Lung (tissue), 12 donors: Measurements from ENCODE around the gene XDH. TPM values are rescaled to one million over a fixed set of nuclear protein-coding genes. Genes with fewer than 3 reads are reported as not detected.

Experiments used
- ATAC-seq: fragments of 200-7000 bp; cut with Tn5 transposase; one replicate; pipeline ENCODE4 v1.9.1; 2020; ENCODE audit warnings: moderate number of reproducible peaks; ENCODE audit not compliant: insufficient read depth, low FRiP score
- DNase-seq, 3 donors: peaks; one replicate each; pipeline ENCODE4 v3.0.0-alpha.2; 2013 to 2017
- H3K27ac ChIP-seq, 2 donors: one replicate each; pipeline ENCODE4 v1.5.1; 2013; ENCODE audit warnings: mild to moderate bottlenecking in 2 of 2, moderate library complexity in 2 of 2, control low read depth in 1 of 2, inconsistent platforms in 1 of 2, low read depth in 1 of 2, low read length in 1 of 2
- H3K27me3 ChIP-seq, 3 donors: one replicate each; pipeline ENCODE4 v1.5.1; 2013; ENCODE audit warnings: low read length in 2 of 3; ENCODE audit not compliant: control insufficient read depth in 3 of 3, insufficient read depth in 3 of 3
- H3K36me3 ChIP-seq, 4 donors: one replicate each; pipeline ENCODE4 v1.5.1; 2013; ENCODE audit warnings: low read length in 4 of 4, mild to moderate bottlenecking in 1 of 4, moderate library complexity in 1 of 4; ENCODE audit not compliant: control insufficient read depth in 4 of 4, insufficient read depth in 4 of 4
- H3K4me1 ChIP-seq, 5 donors: one replicate each; pipeline ENCODE4 v1.5.1; 2013; ENCODE audit warnings: low read length in 5 of 5, mild to moderate bottlenecking in 2 of 5, moderate library complexity in 1 of 5; ENCODE audit not compliant: control insufficient read depth in 5 of 5, insufficient read depth in 5 of 5
- H3K4me3 ChIP-seq: one replicate; pipeline ENCODE4 v1.5.1; 2013; ENCODE audit warnings: mild to moderate bottlenecking, control low read depth, moderate library complexity
- H3K9ac ChIP-seq, 2 donors: one replicate each; pipeline ENCODE4 v1.5.1; 2013; ENCODE audit warnings: low read length in 2 of 2, control low read depth in 1 of 2; ENCODE audit not compliant: insufficient read depth in 1 of 2
- H3K9me3 ChIP-seq, 4 donors: one replicate each; pipeline ENCODE4 v1.5.1; 2013; ENCODE audit warnings: low read length in 3 of 4, mild to moderate bottlenecking in 1 of 4, moderate library complexity in 1 of 4; ENCODE audit not compliant: control insufficient read depth in 4 of 4, insufficient read depth in 3 of 4
- WGBS, 2 donors: extraction: QIAGEN DNeasy Blood & Tissue Kit; methylation state at CpG; one replicate each; pipeline ENCODE4 v1.1.7; 2013; 5-methylcytosine and 5-hydroxymethylcytosine counted together
- polyA plus RNA-seq, 2 donors: library from polyadenylated mRNA; stranded (reverse); fragments of 200-250 nt; gene quantifications; one replicate each; pipeline ENCODE4 v1.2.1, GENCODE V29; 2013
- total RNA-seq, 2 donors: library from RNA; depleted of rRNA in 1 of 2; stranded (reverse); fragments of >200 nt in 1 of 2; gene quantifications; one replicate each; pipeline ENCODE4 v1.2.1, GENCODE V29; 2014 to 2021
- TF ChIP-seq, protein P1 (sequence below): IDR thresholded peaks from 2 replicates; pipeline ENCODE4 v1.5.1; 2012; ENCODE audit warnings: mild to moderate bottlenecking; ENCODE audit errors: control extremely low read depth, extremely low read depth
- donor health status: control.
- donor health status: control.
- donor health status: Bipolar disorder and iron deficiency.
- donor health status: healthy.
- donor health status: DM: yes; HTN: yes; CAD: no.

Gene XDH
- total and polyA plus RNA-seq, 4 donors, result 0.12 to 1.5 (median 0.60) TPM

DNA sequence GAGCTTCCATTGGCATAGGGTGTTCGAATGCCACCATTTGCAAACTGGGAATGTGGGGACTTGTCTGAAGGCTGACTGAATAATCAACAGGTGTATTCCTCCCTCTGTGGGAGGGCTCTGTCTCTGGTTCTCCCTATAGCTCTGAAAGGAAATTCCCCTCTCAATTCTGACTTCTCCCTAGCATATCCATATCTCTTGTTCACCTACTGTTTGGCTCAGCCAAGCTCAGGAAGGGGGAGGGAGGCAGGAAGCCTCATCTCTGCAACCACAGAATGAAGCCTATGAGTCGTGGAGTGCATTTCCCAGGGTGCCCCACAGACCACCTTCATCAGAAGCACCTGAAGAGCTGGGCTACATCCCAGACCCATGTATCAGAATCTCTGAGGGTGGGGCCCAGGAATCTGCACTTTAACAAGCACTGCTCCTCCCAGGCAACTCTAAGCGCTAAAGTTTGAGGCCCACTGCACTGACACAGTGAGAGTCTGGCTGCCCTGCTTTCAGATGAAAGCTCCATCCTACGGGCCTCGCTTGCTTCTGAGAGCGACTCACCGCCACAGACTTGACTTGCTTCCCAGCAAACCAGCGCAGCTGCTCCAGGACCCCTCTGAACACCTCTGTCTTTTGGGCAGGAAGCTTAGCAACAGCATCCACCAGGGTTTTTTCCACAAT lies 32.0 kb downstream of the XDH start:
- ATAC-seq, result no peak
- Histone ChIP-seq H3K9me3 (no peaks in the 10 kb centered on the region), H3K4me3 (no peak overlapping the region), H3K27ac (no peak overlapping the region), H3K27me3 (no peaks in the 10 kb centered on the region), H3K36me3 (no peaks in the 10 kb centered on the region), H3K4me1 (no peaks in the 10 kb centered on the region), H3K9ac (no peak overlapping the region)
- TF ChIP-seq, protein P1, sequence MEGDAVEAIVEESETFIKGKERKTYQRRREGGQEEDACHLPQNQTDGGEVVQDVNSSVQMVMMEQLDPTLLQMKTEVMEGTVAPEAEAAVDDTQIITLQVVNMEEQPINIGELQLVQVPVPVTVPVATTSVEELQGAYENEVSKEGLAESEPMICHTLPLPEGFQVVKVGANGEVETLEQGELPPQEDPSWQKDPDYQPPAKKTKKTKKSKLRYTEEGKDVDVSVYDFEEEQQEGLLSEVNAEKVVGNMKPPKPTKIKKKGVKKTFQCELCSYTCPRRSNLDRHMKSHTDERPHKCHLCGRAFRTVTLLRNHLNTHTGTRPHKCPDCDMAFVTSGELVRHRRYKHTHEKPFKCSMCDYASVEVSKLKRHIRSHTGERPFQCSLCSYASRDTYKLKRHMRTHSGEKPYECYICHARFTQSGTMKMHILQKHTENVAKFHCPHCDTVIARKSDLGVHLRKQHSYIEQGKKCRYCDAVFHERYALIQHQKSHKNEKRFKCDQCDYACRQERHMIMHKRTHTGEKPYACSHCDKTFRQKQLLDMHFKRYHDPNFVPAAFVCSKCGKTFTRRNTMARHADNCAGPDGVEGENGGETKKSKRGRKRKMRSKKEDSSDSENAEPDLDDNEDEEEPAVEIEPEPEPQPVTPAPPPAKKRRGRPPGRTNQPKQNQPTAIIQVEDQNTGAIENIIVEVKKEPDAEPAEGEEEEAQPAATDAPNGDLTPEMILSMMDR, result no peak
- no peak for DNase-seq
- 77 to 80% methylated on average over 8 of the region's 8 CpGs for WGBS, 2 donors

DNA sequence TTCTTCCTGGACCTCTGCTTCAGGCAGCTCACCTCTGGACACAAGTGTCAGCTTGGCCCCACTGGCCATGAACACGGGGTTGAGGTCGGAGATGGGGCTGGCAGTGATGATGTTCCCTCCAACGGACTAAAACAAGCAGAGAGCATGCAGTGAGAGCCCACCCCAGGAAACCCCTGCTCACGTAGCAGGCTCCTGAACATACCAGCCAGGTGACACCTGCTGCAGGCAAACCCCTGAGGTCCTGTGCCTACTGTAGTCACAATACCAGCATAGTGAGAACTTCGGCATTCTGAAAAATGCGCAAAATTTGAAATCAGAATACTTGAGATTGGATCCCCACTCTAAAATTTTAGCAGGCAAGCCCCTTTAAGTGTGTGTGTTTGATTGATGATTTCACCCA lies 32.9 kb downstream of the XDH start:
- no peak overlapping the region for H3K27ac ChIP-seq
- no peaks in the 10 kb centered on the region for H3K4me1 ChIP-seq
- no peaks in the 10 kb centered on the region for H3K27me3 ChIP-seq
- no peaks in the 10 kb centered on the region for H3K36me3 ChIP-seq
- no peak overlapping the region for H3K9ac ChIP-seq
- TF ChIP-seq, protein P1, result no peak
- DNase-seq (no peak), ATAC-seq (no peak)
- H3K9me3 ChIP-seq, result no peaks in the 10 kb centered on the region
- no peak overlapping the region for H3K4me3 ChIP-seq
- 71 to 79% methylated on average over 6 of the region's 6 CpGs for WGBS, 2 donors

DNA sequence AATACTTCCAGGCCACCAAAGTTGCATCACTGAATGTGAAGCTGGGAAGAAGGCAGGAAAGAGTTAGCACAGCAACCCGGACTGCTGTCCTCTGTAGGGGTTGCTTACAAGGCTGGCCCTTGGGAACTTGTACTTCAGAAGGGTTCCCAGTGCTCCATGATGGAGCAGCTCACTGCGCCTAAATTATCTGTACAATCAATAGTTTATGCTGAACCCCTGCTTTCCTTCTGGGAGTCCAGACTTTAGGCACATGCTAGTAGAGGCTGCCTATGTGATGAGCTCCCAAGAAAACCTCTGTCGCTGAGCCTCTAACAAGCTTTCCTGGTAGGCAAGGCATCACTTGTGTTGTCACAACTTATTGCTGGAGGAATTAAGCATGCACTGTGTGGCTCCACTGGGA lies 34.3 kb downstream of the XDH start:
- DNase-seq (no peak), ATAC-seq (no peak)
- Histone ChIP-seq H3K36me3 (no peaks in the 10 kb centered on the region), H3K4me1 (no peaks in the 10 kb centered on the region), H3K27ac (no peak overlapping the region), H3K9me3 (no peaks in the 10 kb centered on the region), H3K27me3 (no peaks in the 10 kb centered on the region), H3K4me3 (no peak overlapping the region), H3K9ac (no peak overlapping the region)
- WGBS, 2 donors, result 93 to 94% methylated on average over 3 of the region's 3 CpGs
- TF ChIP-seq, protein P1, result no peak

DNA sequence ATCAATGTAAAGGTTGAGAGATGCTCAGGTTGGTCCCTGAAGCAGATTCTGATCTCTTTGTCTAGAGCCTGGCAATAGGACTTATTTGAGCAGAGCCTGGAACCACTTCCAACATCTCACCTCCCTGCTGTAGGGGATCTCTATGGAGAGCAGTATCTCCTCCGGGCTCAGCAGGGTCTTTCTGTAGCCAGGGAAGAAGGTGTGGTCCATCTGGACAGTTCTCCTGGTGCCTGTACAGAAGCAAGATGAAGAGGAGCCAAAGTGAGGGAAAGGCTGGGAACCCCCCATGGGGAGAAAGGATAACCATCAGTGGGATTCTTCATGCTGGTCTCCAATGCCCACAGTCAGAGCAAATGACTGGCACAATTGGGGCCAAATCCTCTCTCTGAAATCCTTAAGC lies 34.8 kb downstream of the XDH start:
- TF ChIP-seq, protein P1, result no peak
- Histone ChIP-seq H3K4me3 (no peak overlapping the region), H3K4me1 (no peaks in the 10 kb centered on the region), H3K27me3 (no peaks in the 10 kb centered on the region), H3K9ac (no peak overlapping the region), H3K9me3 (no peaks in the 10 kb centered on the region), H3K36me3 (no peaks in the 10 kb centered on the region), H3K27ac (no peak overlapping the region)
- WGBS, 2 donors, result 92 to 100% methylated on average over 1 of the region's 1 CpG
- ATAC-seq (no peak), DNase-seq (no peak)
